ENCODE results near the gene ID2. TPM values are rescaled to one million over a fixed set of nuclear protein-coding genes. Genes with fewer than 3 reads are reported as not detected.

ID2 gene
- total RNA-seq, 4 donors from 2014 or later, result 143 to 391 (median 188) TPM

GRCh38 chr2:8672940-8673339 lies 8.9 kb upstream of the ID2 start:
- TF ChIP-seq, protein P1, sequence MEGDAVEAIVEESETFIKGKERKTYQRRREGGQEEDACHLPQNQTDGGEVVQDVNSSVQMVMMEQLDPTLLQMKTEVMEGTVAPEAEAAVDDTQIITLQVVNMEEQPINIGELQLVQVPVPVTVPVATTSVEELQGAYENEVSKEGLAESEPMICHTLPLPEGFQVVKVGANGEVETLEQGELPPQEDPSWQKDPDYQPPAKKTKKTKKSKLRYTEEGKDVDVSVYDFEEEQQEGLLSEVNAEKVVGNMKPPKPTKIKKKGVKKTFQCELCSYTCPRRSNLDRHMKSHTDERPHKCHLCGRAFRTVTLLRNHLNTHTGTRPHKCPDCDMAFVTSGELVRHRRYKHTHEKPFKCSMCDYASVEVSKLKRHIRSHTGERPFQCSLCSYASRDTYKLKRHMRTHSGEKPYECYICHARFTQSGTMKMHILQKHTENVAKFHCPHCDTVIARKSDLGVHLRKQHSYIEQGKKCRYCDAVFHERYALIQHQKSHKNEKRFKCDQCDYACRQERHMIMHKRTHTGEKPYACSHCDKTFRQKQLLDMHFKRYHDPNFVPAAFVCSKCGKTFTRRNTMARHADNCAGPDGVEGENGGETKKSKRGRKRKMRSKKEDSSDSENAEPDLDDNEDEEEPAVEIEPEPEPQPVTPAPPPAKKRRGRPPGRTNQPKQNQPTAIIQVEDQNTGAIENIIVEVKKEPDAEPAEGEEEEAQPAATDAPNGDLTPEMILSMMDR (IDR thresholded peaks at IDR 0.05), result no peak
- TF ChIP-seq POLR2A (IDR thresholded peaks at IDR 0.05), result no peak
- peaks cover 0 to 9% (median 4%) of the 10 kb centered on the region in 4 donors for H3K9me3 ChIP-seq
- no peak for DNase-seq

GRCh38 chr2:8673381-8673780 lies 8.5 kb upstream of the ID2 start:
- H3K4me3 ChIP-seq, result no peak overlapping the region
- peaks cover 0 to 9% (median 4%) of the 10 kb centered on the region in 4 donors for H3K9me3 ChIP-seq
- no peak overlapping the region for H3K27ac ChIP-seq
- DNase-seq, result no peak
- no peak for TF ChIP-seq POLR2A (IDR thresholded peaks at IDR 0.05)
- H3K27me3 ChIP-seq, result no peaks in the 10 kb centered on the region
- H3K4me1 ChIP-seq, result peaks cover 0 to 18% (median 0%) of the 10 kb centered on the region in 4 donors
- H3K36me3 ChIP-seq, result no peaks in the 10 kb centered on the region

More at GRCh38 chr2:8672940-8673339, 8.9 kb upstream of the ID2 start:
- Histone ChIP-seq H3K4me1 (peaks cover 0 to 18% (median 0%) of the 10 kb centered on the region in 4 donors), H3K36me3 (no peaks in the 10 kb centered on the region), H3K4me3 (no peak overlapping the region), H3K27me3 (no peaks in the 10 kb centered on the region), H3K27ac (no peak overlapping the region)

DNA sequence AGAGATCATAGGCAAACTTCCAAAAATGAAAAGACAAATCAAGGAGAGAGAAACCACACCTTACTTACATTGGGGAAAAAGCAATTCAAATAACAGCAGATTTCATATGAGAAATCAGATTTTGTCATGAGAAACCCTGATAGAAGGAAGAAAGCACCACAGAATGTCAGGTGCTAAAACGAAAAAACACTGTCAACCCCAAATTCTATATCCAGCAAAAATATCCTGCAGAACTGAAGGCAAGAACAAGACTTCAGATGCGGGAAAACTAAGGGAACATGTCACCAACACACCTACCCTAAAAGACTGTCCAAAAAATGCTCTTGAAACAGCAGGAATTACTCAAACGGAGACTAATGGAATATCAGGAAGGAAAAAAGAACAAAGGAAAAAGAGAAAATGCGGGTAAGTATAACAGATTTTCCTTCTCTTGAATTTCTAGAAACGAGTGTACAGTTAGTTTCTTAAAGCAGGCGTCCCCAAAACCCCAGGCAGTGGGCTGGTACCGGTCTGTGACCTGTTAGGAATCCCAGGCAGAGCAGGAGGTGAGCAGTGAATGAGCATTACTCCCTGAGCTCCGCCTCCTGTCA lies 7.3 kb upstream of the ID2 start:
- Histone ChIP-seq H3K9me3 (peaks cover 0 to 9% (median 4%) of the 10 kb centered on the region in 4 donors), H3K4me3 (no peak overlapping the region), H3K36me3 (no peaks in the 10 kb centered on the region), H3K27ac (no peak overlapping the region), H3K4me1 (peaks cover 0 to 18% (median 0%) of the 10 kb centered on the region in 4 donors), H3K27me3 (no peaks in the 10 kb centered on the region)
- TF ChIP-seq, protein P1 (IDR thresholded peaks at IDR 0.05), result no peak
- TF ChIP-seq POLR2A (IDR thresholded peaks at IDR 0.05), result no peak
- no peak for DNase-seq

DNA sequence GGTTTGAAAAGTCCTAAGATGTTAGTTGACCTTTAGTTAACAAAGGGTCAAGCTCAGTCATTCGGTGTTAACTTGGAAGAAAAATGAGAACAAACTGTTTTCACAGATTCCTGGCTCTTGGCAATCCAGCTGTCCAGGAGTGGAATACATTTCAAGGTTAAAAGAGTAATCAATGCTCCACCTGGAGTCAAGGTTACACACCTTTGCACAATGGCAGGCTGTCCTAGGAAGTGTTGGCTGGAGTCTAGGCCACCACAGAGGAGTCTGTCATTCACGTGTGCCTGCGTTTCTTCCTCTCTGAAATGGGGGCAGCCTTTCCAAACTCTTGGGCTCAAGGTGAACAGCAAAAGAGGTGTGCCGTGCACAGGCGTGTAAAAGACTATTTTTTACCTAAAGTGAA lies 6.3 kb upstream of the ID2 start:
- DNase-seq, result no peak

DNA sequence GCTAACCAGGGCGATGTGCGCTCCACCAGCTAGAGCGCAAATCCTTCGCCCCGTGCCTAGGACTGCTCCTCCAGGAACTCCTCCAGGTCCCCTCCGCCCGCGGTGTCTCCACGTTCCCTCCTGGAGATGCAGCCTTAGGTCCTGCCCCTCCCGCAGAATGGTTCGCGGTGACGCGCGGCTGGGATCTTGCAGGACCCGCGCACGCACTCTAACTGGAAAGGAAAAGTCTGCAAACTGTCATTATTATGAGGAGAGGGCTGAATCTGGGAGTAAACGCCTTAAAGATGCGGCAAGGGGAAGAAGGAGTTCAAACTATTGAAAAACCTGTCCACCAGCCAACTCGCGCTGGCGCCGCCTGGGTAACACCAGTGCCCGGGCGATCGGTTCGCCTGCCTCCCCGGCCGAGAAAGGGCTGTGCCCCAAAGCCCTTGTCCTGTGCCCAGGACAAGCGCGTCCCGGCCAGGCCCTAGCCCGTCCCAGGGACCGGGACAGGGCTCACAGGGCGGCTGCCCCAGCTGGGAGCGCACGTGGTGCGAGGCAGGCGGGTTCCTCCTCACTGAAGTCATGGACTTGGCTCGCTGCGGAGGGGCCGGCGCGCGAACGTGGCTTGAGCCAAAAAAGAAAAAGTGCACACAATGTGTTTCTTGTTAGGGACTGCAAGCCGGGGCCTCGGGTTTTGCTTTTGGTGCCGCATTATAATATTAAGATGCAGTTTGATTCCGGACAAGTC lies 5.5 kb upstream of the ID2 start:
- H3K27me3 ChIP-seq, result no peaks in the 10 kb centered on the region
- peak overlapping the region; percentile 67 to 100 (median 96) for H3K27ac ChIP-seq
- H3K36me3 ChIP-seq, result no peaks in the 10 kb centered on the region
- peaks cover 0 to 18% (median 1%) of the 10 kb centered on the region in 4 donors for H3K4me1 ChIP-seq
- TF ChIP-seq, protein P1 (IDR thresholded peaks at IDR 0.05), result no peak
- TF ChIP-seq POLR2A (IDR thresholded peaks at IDR 0.05), result peak; percentile 32 to 38
- DNase-seq, result peak in 2 of 3 donors; percentile 84 to 88
- peak overlapping the region; percentile 4 to 77 (median 56) for H3K4me3 ChIP-seq
- peaks cover 0 to 9% (median 4%) of the 10 kb centered on the region in 4 donors for H3K9me3 ChIP-seq

More for the DNA sequence above, 6.3 kb upstream of the ID2 start:
- H3K9me3 ChIP-seq, result peaks cover 0 to 9% (median 4%) of the 10 kb centered on the region in 4 donors
- H3K4me3 ChIP-seq, result no peak overlapping the region
- TF ChIP-seq POLR2A (IDR thresholded peaks at IDR 0.05), result no peak
- TF ChIP-seq, protein P1 (IDR thresholded peaks at IDR 0.05), result no peak
- no peaks in the 10 kb centered on the region for H3K36me3 ChIP-seq
- no peaks in the 10 kb centered on the region for H3K27me3 ChIP-seq
- peaks cover 0 to 18% (median under 1%) of the 10 kb centered on the region in 4 donors for H3K4me1 ChIP-seq
- H3K27ac ChIP-seq, result no peak overlapping the region
